HepG2 (cell line): Measurements from ENCODE around the gene ITGA7. TPM values are rescaled to one million over a fixed set of nuclear protein-coding genes. Genes with fewer than 3 reads are reported as not detected.

Experiments
- E2F5 ChIP-seq: sonication (generic); formaldehyde crosslinking; conservative IDR thresholded peaks from 2 replicates; pipeline ENCODE4 v1.4.0; 2020; ENCODE audit warnings: missing genetic modification reagents
- FOXA3 ChIP-seq: IDR thresholded peaks from 2 replicates; pipeline ENCODE4 v1.6.1; 2016; ENCODE audit warnings: missing genetic modification reagents, missing compliant biosample characterization
- HBP1 ChIP-seq: IDR thresholded peaks from 2 replicates; pipeline ENCODE4 v1.6.1; 2016; ENCODE audit warnings: low read depth, control low read depth
- HNF1B ChIP-seq: sonication (generic); formaldehyde crosslinking; IDR thresholded peaks from 2 replicates; pipeline ENCODE4 v1.5.1; 2020; ENCODE audit warnings: mild to moderate bottlenecking, moderate library complexity, missing genetic modification reagents
- HOXD1 ChIP-seq: sonication (generic); formaldehyde crosslinking; IDR thresholded peaks from 2 replicates; pipeline ENCODE4 v1.5.0; 2020; ENCODE audit warnings: missing genetic modification reagents
- LRRFIP1 ChIP-seq: sonication (generic); formaldehyde crosslinking; conservative IDR thresholded peaks from 2 replicates; pipeline ENCODE4 v1.4.0; 2020; ENCODE audit warnings: missing genetic modification reagents
- MEF2D ChIP-seq: sonication (generic); formaldehyde crosslinking; IDR thresholded peaks from 2 replicates; pipeline ENCODE4 v1.5.1; 2020; ENCODE audit warnings: mild to moderate bottlenecking, missing genetic modification reagents
- STAG1 ChIP-seq: sonication (generic); formaldehyde crosslinking; IDR thresholded peaks from 2 replicates; pipeline ENCODE4 v1.4.0; 2020; ENCODE audit warnings: missing genetic modification reagents
- SUZ12 ChIP-seq: fragments of 150-350 bp; IDR thresholded peaks from 2 replicates; pipeline ENCODE4 v1.6.1; 2014; ENCODE audit warnings: low read depth, low read length
- TCF12 ChIP-seq, 2 experiments: fragments of 450-650 bp in 1 of 2; sonication (generic) in 1 of 2; formaldehyde crosslinking in 1 of 2; IDR thresholded peaks; 2 replicates each; pipeline versions ENCODE4 v1.6.1 to v1.8.0; 2017 to 2022; ENCODE audit warnings: antibody characterized with exemption in 1 of 2, mild to moderate bottlenecking in 1 of 2, missing genetic modification reagents in 1 of 2, moderate library complexity in 1 of 2
- U2AF1 ChIP-seq: fragments of 200-400 bp; formaldehyde crosslinking; optimal IDR thresholded peaks from 2 replicates; pipeline ENCODE3; 2017; ENCODE audit warnings: mild to moderate bottlenecking, low read depth, low read length
- ZNF136 ChIP-seq: sonication (generic); formaldehyde crosslinking; IDR thresholded peaks from 2 replicates; pipeline ENCODE4 v1.8.1; 2022; ENCODE audit warnings: low read depth, mild to moderate bottlenecking, moderate library complexity, missing genetic modification reagents
- ZNF260 ChIP-seq: sonication (generic); formaldehyde crosslinking; IDR thresholded peaks from 2 replicates; pipeline ENCODE4 v1.4.0; 2020; ENCODE audit warnings: missing genetic modification reagents, low read depth, mild to moderate bottlenecking, borderline replicate concordance
- ZNF337 ChIP-seq: sonication (generic); formaldehyde crosslinking; IDR thresholded peaks from 2 replicates; pipeline ENCODE4 v1.5.1; 2020; ENCODE audit warnings: missing genetic modification reagents, low read depth, mild to moderate bottlenecking, borderline replicate concordance
- ZNF33B ChIP-seq: sonication (generic); formaldehyde crosslinking; IDR thresholded peaks from 2 replicates; pipeline ENCODE4 v1.5.1; 2020; ENCODE audit warnings: mild to moderate bottlenecking, missing genetic modification reagents
- ZNF597 ChIP-seq: sonication (generic); formaldehyde crosslinking; IDR thresholded peaks from 2 replicates; pipeline ENCODE4 v1.5.0; 2020; ENCODE audit warnings: missing genetic modification reagents
- ZNF614 ChIP-seq: IDR thresholded peaks from 2 replicates; pipeline ENCODE4 v1.6.1; 2018; ENCODE audit warnings: missing biosample characterization, missing genetic modification reagents, inconsistent platforms, borderline replicate concordance
- ZNF703 ChIP-seq: sonication (generic); formaldehyde crosslinking; IDR thresholded peaks from 2 replicates; pipeline ENCODE4 v1.5.1; 2020; ENCODE audit warnings: missing genetic modification reagents, mild to moderate bottlenecking, moderate library complexity, borderline replicate concordance
- ZNF724P ChIP-seq: sonication (generic); formaldehyde crosslinking; IDR thresholded peaks from 2 replicates; pipeline ENCODE4 v1.8.0; 2022; ENCODE audit warnings: missing genetic modification reagents, borderline replicate concordance
- ZNF883 ChIP-seq: sonication (generic); formaldehyde crosslinking; IDR thresholded peaks from 2 replicates; pipeline ENCODE4 v1.5.1; 2020; ENCODE audit warnings: mild to moderate bottlenecking, missing genetic modification reagents; ENCODE audit errors: not compliant biosample characterization
- ZSCAN20 ChIP-seq: sonication (generic); formaldehyde crosslinking; IDR thresholded peaks from 2 replicates; pipeline ENCODE4 v1.4.0; 2020; ENCODE audit warnings: missing genetic modification reagents, mild to moderate bottlenecking, borderline replicate concordance
- polyA plus RNA-seq, 8 experiments: library from polyadenylated mRNA; depleted of rRNA in 3 of 8; stranded (reverse) in 7 of 8; unstranded in 1 of 8; fragments of >200 nt; fragmentation: Illumina TruSeq in 4 of 8; extraction: Trizol in 4 of 8; gene quantifications; 2 replicates each; pipeline versions ENCODE4 v1.2.1 to v1.2.3, GENCODE V29; 2011 to 2016; ENCODE audit warnings: low read depth in 4 of 8, missing spikeins in 1 of 8, mixed read lengths in 1 of 8; ENCODE audit not compliant: insufficient read depth in 1 of 8
- total RNA-seq, 5 experiments: library from RNA; depleted of rRNA; stranded (reverse); fragments of >200 nt; fragmentation: Illumina TruSeq; extraction: Trizol; gene quantifications; 2 replicates each; pipeline ENCODE4 v1.2.3, GENCODE V29; 2016; ENCODE audit warnings: low read depth in 1 of 5

ITGA7 gene
- total and polyA plus RNA-seq, 2 of the 13 experiments (the other 11 are each of a cell fraction or from before 2014, with no cell fraction given): 0.65 to 0.75 TPM

GRCh38 chr12:55728939-55729818, 21.5 kb upstream of the ITGA7 start, which contains the start of gene CD63 (continued):
- TF ChIP-seq STAG1 (no peak), HOXD1 (CRISPR knock-in tag) (peak; percentile 71; the same call in 1 of the 2 replicates), MEF2D (no peak), LRRFIP1 (no peak), ZNF597 (CRISPR knock-in tag) (no peak), U2AF1 (no peak), ZNF33B (CRISPR knock-in tag) (no peak), ZNF614 (CRISPR knock-in tag) (0 out of 2 replicates have a peak, but pooled peaks have one; percentile 16), ZNF337 (CRISPR knock-in tag) (no peak), ZNF703 (CRISPR knock-in tag) (no peak), E2F5 (0 out of 2 replicates have a peak, but pooled peaks have one; percentile 7), ZSCAN20 (CRISPR knock-in tag) (no peak; the same call in 1 of the 2 replicates), TCF12 (IDR thresholded peaks at IDR 0.05) (no peak), TCF12 (CRISPR knock-in tag; IDR thresholded peaks at IDR 0.05) (no peak), ZNF136 (CRISPR knock-in tag) (no peak), ZNF724P (CRISPR knock-in tag) (no peak), SUZ12 (no peak), ZNF883 (CRISPR knock-in tag) (no peak), HNF1B (CRISPR knock-in tag) (peak; percentile 38), HBP1 (0 out of 2 replicates have a peak, but pooled peaks have one; percentile 48), FOXA3 (peak; percentile 36; the same call in 1 of the 2 replicates), ZNF260 (no peak)
